GM21786 (cell line): Measurements from ENCODE around the gene FMOD.

ENCODE experiments used
- ATAC-seq: cut with Tn5 transposase; IDR thresholded peaks from one replicate; pipeline ENCODE4 v1.9.1; 2021; ENCODE audit not compliant: unreplicated experiment

Gene FMOD

GRCh38 chr1:203306965-203307541 lies 43.9 kb downstream of the FMOD start:
- ATAC-seq, result no peak

- no peak for ATAC-seq
Measured at GRCh38 chr1:203306089-203306964, 44.6 kb downstream of the FMOD start.

GRCh38 chr1:203305809-203306088 lies 45.2 kb downstream of the FMOD start:
- ATAC-seq, result no peak

GRCh38 chr1:203304919-203305808 lies 45.8 kb downstream of the FMOD start, which contains the start of gene BTG2:
Gene BTG2, plus strand, starts transcription at chr1:203305519. Its CDS starts 88 bp downstream, at chr1:203305607.
- ATAC-seq, result peak; percentile 68

- ATAC-seq, result no peak
Measured at GRCh38 chr1:203304391-203304918, 46.5 kb downstream of the FMOD start.

GRCh38 chr1:203302894-203303293 lies 48.0 kb downstream of the FMOD start:
- no peak for ATAC-seq

- ATAC-seq, result no peak
Measured at GRCh38 chr1:203302456-203302855, 48.5 kb downstream of the FMOD start.

GRCh38 chr1:203301331-203301668 lies 49.6 kb downstream of the FMOD start:
- ATAC-seq, result no peak

GRCh38 chr1:203300441-203301330 lies 50.2 kb downstream of the FMOD start:
- ATAC-seq, result no peak

- ATAC-seq, result peak; percentile 34
Measured at GRCh38 chr1:203299719-203300429, 51.0 kb downstream of the FMOD start.

GRCh38 chr1:203299169-203299568 lies 51.8 kb downstream of the FMOD start:
- peak; percentile 43 for ATAC-seq

- no peak for ATAC-seq
Measured at GRCh38 chr1:203296460-203297073, 54.4 kb downstream of the FMOD start.

- ATAC-seq, result no peak
Measured at GRCh38 chr1:203295796-203296195, 55.1 kb downstream of the FMOD start.

GRCh38 chr1:203291201-203292096 lies 59.5 kb downstream of the FMOD start:
- ATAC-seq, result no peak
